Kidney glomerular epithelial cell (primary cell): ENCODE measurements around the gene REG1A.

ENCODE experiments used
- DNase-seq: peaks from one replicate; lab custom pipeline; 2025; lab: John Stamatoyannopoulos, UW

Gene REG1A

GRCh38 chr2:79120194-79120713 is at the start of gene REG1A:
TSS of gene REG1A (plus strand) at chr2:79120488. CDS start at chr2:79120862, 374 bp downstream.
- no peak for DNase-seq

GRCh38 chr2:79071078-79071477 is 49.2 kb upstream of the REG1A start:
- DNase-seq, result no peak

DNA sequence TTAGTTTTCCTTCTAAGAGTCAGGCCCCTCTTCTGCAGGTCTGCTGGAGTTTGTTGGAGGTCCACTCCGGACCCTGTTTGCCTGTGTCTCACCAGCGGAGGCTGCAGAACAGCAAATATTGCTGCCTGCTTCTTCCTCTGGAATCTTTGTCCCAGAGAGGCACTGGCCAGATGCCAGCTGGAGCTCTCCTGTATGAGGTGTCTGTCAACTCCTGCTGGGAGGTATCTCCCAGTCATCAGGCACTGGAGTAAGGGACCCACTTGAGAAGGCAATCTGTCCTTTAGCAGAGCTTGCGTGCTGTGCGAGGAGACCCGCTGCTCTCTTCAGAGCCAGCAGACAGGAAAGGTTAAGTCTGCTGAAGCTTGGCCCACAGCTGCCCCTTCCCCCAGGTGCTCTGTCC is 37.3 kb upstream of the REG1A start:
- DNase-seq, result no peak

DNA sequence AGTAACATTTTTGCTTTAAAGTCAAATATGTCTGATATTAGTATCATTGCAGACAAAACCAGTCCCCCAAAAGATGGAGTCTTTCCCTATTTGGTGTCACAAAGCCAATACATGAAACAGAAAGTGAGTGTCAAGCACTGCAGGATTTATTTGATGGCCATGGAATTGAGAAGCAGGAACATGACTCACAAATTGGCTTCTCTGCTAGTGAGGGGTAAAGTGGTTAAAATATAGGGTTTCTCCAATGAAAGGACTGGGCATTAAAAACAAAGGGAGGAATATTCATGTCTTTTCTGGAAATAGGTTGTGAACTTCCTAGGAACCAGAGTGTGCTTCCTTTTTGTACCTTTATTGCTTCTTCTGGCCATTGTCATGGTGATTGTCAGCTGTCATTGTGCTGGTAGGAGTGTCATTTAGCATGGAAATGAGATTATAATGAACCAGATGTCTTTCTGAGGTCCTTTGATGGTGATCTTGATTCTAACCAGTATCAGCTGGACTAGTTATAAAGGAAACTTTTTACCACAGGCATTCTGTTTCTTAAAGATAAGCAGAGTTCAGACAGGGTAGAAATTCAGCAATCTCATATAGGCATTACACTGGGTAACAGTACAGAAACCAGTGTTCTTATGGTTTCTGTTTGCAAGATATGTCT is 36.6 kb upstream of the REG1A start:
- no peak for DNase-seq

DNA sequence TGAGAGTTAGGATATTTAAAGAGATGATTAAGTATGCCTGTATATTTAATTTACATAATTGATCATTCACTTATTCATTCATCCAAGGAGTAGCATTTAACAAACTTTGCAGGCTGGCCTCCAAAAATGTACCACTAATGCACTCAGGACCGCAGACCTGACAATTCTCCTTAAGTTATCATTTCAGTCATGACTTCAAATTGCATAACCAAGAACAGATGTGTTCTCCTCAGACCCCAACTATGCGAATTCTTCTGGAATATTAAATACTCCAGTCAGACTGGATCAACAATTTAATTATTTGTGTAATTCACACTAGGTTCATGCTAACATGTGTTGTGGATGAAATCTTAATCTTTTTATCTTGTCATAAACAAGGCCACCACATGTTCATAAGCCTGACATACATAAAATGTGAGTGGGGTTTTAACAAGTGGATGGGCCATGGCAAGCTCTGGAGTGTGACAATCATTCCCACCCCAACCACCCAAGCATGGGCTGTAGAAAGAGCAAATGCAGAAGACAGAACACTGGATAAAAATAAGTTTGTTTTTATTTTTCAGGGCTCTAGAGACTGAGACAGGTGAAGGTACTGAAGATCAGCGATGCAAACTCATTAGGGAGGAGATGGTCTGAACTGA is 35.7 kb upstream of the REG1A start:
- no peak for DNase-seq

DNA sequence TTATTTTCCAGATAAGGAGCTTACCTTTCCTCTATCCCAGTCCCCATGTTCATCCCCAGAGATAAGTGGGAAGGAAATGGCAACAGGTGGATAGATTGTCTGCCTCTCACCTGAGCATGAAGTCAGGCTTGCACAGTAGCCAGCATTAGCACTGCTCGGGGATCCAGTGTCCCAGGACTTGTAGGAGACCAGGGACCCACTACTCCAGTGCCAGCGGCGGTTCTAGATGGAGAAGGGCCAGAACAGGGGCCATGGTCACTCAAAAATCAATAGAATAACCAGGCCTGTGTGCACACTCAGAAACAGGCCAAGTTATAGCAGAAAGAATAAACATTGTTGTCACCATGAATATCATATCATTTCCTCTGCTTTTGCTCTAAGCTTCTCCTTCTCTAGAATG is 34.9 kb upstream of the REG1A start:
- no peak for DNase-seq

GRCh38 chr2:79086255-79086654 is 34.0 kb upstream of the REG1A start:
- no peak for DNase-seq

- DNase-seq, result no peak
Observed at GRCh38 chr2:79087785-79088364, 32.4 kb upstream of the REG1A start, which contains the start of gene REG1B. TSS of gene REG1B (minus strand) at chr2:79087993. CDS start at chr2:79087612, 381 bp downstream.

DNA sequence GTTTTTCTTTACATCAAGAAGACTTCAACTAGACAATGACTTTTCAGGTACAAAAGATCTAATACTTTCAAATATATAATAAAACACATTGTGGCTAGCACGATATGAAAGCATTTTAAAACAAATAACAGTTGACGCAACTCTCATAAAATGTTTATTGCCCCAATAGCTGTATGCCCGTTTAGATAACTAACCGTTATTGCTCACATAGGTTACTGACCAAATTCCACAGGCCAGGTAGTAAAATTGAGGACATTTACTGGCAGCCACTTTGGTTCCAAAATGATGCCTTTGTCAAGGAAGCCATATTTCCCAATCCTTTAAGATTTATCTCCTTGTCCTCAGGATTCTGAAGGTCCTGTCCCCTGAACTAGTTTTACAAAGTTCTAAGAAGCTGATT is 29.6 kb upstream of the REG1A start:
- no peak for DNase-seq

GRCh38 chr2:79097843-79098242 is 22.4 kb upstream of the REG1A start:
- DNase-seq, result no peak

GRCh38 chr2:79099140-79099686 is 21.1 kb upstream of the REG1A start:
- DNase-seq, result no peak

DNA sequence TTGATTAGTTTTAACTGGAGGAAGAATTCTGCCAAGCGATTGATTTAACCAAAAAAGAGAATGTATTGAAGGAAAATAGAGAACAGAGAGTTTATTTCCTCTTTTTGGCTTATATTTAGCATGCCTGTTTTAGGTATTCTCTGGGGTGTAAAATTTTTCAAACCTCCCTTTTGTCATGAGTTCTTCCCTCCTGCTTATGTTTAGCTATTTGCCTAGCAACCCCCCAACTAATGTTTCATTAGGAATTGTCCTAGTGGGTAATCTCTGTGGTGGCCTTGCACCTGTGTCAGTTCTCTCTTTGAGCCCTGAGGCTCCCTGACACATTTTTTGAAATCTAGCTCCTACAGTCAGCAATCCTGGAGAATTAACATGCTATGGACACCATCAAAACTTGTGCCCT is 20.0 kb upstream of the REG1A start:
- no peak for DNase-seq

DNA sequence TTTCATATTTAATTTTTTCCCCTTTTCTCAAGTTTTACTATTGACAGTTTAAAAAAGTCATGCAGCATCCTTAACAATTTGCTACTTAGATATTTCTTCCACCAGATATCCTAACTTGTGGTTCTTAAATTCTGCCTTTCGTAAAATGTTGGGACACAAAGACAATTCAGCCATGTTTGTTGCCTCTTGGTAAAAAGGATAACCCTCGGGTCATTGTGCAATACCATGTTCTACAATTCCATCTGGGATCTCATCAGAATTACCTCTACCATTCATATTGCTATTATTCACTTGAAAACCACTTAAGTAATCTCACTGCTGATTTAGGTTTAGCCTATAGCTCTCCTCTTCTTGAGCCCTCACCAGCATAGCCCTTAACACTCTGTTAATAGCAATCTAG is 19.3 kb upstream of the REG1A start:
- DNase-seq, result no peak

- no peak for DNase-seq
Observed at GRCh38 chr2:79103214-79103613, 17.1 kb upstream of the REG1A start.

DNA sequence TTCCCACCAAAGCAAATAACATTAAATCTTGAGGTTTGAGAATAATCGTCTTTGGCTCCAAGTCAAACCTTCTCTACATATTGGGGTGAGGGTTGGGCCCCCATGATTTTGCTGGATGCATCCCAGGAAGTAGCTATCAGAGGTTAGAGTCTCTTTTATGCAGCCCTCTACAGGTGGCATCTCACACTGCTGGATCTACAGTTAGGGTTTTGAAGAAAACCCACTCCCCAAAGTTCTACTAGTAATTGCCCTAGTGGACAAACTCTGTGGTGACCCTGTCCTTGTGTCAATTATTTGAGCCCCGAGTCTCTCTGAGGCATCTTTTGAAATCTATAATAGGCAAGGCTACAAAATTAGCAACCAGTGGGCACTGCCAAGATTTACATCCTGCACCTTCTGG is 15.0 kb upstream of the REG1A start:
- no peak for DNase-seq

DNA sequence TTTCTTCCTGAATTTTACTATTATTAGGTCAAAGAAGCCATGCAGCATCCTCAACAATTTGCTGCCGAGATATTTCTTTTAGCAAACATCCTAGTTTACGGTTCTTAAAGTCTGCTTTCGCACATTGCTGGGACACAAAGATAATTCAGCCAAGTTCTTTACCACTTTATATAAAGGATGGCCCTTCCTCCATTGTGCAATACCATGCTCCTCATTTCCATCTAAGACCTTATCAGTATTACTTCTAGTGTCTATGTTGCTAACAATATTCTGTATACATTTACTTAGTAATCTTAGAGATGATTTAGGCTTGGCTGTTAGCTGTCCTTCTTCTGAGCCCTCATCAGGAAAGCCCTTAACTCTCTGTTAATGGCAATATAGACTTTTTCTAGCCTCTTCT is 8.0 kb upstream of the REG1A start:
- DNase-seq, result no peak

DNA sequence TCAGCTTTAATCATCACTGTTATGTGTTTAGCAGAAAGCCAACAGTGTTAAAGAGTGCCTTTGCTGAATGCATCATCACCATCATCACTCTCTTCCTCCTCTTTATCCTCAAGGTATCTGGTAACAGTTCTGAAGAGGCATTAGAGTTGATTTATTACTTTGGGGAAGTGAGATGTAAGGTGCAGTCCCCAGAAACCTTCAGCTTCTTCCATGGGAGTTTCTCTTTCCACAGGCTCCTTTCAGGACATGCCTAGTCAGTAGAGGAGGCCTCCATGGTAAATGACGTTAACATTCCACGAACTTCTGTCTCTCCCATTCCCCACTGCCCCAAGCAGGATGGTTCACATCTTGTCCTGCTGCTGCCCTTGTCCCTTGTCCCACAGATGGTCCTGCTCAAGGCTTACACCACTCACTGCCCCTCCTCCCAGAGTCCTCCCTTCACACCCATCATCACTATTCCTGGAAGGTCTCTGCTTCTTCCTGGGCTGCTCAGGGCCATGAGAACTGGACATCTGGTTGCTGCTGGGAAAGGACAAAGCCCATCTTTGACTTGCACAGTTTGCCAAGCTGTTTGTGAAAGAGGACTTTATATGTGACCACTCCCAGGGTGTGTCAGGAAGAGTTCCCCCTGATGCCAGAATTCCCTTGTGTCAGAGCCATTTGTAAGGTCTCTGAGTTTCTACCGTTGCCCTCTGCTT is 5.3 kb upstream of the REG1A start:
- DNase-seq, result no peak

DNA sequence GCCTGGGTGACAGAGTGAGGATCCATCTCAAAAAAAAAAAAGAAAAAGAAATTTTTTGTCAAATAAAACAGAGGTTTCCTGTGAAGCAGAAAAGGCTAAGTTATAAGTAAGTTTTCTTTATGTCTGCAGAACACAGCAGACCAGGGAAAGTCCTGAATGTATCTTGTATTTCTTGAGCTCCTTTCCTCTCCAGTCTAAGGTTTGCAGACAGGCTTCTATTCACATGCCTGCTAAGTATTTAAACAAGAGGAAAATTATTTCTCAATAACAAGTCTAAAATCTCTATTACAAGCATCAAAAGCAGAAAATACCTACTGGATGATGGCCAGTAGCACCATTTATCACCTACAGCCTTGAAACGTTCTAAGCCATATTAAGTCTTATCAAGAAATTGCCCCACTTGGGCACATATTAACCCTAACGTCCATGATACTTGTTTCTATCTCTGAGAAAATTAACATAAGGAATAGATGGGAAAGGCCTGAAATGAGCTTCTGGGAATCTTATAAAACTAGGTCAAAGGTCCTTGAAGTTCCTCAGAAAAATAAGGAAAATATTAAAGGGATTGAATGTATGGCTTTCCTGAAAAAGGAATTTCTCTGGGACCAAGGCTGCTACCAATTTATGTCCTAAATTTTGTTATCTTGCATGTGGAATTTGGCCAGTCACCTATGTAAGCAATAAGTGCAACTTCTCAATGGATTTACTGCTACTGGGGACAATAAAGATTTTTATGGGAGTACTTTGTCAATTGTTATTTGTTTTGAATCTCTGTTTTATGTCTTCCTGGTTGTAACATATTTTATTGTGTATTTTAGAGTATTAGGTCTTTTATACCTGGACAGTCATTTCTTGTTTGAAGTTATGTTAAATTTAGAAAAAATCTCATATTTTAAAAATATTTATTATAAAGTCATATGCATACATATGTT is 3.0 kb upstream of the REG1A start:
- no peak for DNase-seq

DNA sequence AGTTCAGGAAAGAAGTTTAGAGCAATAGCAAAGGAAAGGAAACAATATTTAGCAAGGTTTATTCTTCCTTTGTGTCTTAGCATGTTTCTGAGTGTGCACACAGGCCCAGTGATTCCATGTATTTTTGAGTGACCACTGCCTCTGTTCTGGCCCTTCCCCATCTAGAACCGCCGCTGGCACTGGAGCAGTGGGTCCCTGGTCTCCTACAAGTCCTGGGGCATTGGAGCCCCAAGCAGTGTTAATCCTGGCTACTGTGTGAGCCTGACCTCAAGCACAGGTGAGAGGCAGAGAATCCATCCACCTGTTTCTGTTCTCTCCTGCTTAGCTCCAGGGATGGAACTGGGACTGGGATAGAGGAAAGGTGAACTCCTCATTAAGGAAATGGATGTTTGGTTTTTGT is 2.4 kb downstream of the REG1A start:
- no peak for DNase-seq

GRCh38 chr2:79124907-79125720 is 4.8 kb downstream of the REG1A start:
- DNase-seq, result no peak

- DNase-seq, result no peak
Observed at GRCh38 chr2:79125721-79125985, 5.4 kb downstream of the REG1A start.
